Superior temporal gyrus (tissue), 1 donor: Measurements from ENCODE around the gene MAML3.

Source experiments
- DNase-seq: peaks from one replicate; pipeline ENCODE4 v3.0.0-alpha.2; 2016; ENCODE audit errors: extremely low spot score

Gene MAML3

DNA sequence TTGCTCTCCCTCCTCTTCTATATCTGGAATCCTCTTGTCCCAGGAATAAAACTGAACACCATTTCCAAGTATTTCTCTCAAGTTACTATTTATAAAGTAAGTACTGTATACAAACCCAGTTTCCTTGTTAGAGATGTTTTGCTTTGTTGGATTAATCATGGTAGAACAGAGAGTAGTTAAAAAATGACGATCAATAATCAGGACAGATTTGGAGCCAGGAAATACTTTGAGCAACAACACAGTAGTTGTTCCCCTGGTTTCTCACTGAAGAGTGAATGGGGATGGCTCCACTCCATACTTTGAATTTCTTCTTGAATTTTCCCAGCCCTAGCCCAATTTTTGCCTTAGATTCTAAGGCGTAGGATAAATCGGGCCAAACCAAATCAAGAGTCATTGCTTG lies 467.0 kb downstream of the MAML3 start:
- DNase-seq: no peak

DNA sequence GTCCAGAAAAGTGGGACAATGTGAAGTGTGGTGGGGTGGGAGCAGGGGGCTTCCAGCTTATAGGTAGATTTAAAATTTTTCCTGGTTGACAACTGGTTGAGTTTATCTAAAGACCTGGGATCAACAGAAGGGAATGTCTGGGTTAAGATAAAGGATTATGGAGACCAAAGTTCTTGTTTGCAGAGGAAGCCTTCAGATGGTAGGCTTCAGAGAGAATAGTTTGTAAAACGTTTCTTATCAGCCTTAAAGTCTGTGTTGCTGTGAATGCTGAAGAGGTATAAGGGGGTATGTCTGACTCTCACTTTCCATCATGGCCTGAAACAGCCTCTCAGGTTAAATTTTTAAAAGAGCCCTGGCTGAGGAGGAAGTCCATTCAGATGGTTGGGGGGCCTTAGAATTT lies 467.9 kb downstream of the MAML3 start:
- DNase-seq: no peak

DNA sequence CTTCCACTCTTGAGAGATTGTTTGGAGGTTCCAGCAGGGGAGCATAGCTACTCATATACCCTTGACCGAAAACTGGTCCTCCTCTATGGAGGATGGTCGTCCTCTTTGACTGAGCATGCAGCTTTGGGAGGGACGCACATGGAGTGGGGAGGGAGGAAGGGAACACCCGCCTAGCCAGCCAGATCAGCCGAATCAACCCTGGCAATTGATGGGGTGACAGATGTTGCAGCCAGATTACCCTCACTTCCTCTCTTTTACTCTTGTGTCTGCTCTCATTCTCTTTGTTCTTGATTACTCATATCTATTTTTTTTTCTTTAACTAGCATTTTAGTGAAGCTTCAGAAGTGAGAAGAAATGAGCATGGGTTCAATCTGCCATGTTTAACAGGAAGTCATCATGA lies 468.8 kb downstream of the MAML3 start:
- no peak for DNase-seq

DNA sequence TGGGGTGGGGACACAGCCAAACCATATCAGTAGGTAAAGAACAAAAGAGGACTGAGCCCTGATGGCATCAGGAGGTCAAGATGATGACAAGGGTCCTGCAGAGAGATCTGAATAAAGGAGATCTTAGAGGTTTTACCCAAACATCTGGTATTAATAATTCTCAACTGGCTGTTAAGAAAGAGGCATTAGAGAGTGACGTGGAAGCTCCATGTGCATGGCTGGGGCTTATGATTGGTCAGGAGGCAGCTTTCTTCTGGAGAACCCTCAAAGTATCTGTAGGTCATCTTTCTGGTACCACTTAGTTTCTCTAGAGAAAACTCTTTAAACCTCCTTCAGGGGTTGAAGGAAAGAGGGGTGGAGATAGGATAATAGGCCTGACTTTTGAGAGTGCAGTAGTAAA lies 469.6 kb downstream of the MAML3 start:
- DNase-seq: no peak

DNA sequence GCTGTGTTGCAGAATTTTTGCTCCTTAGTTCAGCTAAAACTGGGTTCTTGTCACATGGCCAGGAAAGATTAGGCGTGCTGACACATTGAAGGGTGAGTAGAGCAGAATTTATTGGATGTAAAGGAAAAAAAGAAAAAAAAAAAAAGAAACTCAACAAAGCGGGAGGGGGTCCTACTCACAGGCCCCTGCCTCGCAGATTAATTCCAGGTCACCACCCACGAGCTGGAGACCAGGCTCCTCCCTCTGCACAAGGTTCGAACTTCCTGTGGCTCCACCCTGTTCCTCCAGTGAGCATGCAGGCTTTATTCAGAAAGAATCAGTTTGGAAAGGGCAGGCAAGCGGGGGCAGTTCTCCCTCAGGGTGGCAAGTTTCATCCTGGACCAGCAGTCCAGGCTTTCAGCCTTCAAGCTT lies 471.2 kb downstream of the MAML3 start:
- DNase-seq: no peak

DNA sequence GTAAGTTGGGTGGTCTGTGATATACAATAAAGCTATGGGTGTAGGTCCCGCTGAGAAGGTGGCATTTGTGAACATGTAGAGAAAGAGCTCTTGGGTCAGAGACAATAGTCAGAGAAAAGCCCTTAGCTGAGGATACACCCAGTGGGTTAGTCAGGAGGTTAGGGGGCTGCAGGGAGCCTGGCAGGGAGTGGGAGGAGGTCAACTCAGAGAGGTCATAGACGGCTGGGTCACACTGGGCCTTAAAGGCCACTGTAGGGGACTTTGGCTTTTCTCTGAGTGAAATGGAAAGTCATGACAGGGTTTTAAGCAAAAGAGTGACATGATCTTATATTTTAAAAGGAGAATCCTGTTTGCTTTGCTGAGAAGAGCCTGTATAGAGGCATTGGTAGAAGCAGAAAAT lies 471.7 kb downstream of the MAML3 start:
- no peak for DNase-seq

DNA sequence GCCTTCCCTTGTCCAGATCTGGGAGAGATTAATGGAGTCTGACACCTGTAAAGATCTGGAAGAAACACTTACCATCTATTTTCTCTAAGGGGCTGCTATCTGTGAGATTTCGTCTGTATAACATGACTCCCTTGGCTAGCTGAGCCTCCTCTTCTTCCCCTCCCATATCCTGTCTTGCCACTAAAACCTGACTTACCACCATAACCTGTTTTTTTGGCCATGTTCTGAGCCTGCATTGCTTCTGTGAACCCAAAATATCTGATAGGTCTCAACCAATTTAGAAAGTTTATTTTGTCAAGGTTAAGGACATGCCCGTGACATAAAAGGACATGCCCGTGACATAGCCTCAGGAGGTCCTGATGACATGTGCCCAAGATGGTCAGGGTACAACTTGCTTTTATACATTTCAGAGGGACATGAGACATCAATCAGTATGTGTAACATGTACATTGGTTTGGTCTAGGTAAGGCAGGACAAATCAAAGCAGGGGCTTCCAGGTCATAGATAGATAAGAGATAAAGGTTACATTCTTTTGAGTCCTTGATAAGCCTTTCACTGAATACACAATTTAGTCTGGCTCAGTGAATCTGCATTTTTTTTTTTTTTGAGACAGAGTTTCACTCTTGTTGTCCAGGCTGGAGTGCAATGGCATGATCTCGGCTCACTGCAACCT lies 476.9 kb downstream of the MAML3 start:
- DNase-seq: no peak

DNA sequence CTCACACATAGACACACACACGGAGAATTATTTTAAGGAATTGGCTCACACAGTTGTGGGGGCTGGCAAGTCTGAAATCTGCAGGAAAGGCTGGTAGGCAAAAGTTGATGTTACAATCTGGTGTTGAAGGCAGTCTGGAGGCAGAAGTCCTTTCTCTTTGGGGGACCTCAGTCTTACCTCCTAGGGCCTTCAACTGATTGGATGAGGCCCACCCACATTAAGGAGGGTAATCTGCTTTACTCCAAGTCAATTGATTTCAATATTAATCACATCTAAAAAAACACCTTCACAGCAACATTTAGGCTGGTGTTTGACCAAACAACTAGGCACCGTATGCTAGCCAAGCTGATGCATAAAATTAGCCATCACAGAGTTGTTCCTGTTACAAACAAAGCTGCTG lies 477.6 kb downstream of the MAML3 start:
- peak; percentile 17 for DNase-seq

DNA sequence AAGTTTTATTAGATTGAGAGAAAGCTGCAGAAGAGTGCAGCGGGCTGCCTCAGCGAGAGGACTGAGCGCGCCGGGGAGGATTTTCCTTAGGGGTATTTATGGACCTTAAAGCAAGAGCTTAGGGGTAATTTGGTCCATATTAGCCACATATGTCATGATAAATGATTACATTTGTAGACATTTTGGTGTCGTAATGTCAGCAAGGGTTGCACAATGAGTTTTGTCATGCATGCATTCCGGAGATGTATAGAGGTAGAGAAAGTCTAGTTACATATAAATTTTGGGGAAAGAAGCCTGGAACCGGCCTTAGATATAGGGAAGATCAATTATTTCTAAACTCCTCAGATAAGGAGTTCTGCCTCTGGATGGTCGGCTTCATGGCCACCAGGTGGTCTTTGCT lies 478.3 kb downstream of the MAML3 start:
- no peak for DNase-seq

DNA sequence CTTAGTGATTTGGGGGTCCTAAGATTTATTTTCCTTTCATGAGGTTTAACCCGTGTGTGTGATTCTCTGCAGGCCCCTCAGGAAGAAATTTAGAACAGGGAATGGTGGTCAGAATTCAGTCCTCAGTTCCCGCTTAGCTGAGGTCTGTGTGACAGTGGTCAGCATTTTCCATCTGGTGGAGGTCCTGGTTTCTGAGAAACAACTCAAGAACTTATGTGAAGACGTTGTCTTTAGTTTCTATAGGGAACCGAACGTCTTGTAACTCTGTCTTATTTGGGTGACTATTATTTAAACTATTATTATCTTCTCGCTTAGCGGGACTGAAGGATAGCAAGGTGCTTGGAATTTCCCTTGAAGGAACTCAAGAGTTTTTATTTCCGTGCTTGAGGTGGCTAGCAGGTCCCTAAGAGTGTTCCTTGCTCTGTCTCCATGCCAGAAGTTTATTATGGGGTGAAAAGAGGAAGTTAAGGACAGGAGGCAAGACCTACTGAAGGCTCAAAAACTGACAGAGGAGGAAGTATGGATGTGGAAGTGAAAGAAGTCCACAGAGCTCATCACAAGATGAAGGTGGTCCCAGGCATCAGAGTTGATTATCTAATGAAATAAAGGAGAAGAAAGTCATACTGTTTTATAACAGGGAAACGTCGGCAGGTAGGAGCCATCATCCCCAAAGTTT lies 479.0 kb downstream of the MAML3 start:
- DNase-seq: peak; percentile 17

DNA sequence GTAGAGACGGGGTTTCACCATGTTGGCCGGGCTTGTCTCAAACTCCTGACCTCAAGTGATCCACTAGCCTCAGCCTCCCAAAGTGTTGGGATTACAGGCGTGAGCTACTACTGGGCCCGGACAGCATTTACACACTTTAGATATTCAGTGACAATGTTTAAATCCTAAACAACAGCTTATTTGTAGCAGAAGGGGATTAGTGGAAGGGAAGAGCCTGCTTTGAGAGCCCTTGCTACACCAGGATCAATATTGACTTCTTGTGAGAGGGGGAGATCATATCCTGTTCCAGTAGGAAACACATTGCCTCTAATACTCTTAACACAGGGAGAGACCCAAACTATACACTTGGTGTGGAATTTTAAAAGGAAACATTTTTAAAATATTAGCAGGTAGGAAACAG lies 481.3 kb downstream of the MAML3 start:
- no peak for DNase-seq

DNA sequence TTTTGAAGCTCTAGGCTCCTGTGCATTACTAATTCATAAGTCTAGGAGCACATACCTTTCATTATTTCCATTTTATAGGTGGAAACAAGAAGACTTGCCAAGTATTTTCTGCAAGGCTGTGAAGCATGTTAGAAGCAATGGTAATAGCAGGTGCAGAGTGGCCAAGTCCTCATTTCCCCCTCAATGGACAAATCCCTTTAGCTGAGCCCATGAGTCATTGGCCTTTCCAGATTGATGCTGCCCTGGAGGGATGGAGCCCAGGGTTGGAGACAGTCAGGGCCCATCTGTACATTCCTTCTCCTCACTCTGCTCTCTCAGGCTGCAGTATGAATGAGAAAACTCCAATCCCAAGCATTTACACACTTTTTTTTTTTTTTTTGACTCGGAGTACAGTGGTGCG lies 481.8 kb downstream of the MAML3 start:
- DNase-seq: no peak

DNA sequence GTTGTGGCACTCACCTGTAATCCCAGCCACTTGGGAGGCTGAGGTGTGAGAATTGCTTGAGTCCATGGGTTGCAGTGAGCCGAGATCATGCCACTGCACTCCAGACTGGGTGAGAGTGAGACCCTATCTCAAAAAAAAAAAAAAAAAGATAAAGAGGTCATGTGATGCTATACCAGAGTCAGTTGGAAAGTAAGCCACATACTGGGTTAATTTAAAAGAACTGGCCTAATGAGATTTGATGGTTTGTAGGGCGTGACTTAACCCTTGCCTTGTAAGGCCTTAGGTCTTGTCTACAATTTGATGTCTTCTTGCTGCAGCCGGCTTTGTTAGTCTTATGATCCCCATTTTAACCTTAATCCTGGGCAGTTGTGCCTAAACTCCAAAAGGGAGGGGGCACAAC lies 483.2 kb downstream of the MAML3 start:
- DNase-seq: no peak

DNA sequence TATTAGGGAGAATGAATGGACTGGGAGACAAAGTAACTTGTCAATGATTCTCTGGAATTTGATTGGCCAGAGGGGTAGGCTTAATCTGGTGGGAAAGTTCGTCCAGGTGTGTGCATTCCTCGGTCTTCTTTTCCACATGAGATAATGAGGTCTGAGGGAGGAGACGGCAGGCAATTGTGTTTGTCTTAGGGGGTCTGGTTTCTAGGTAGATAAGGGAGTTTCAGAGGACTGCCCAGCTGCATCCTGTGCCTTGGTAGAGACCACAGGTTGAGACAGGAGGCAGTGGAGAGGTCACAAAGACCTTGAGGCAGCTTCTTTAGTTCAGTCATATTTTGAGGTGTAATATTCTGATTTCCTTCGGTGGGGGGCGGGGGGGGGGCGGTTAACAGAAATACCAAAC lies 484.1 kb downstream of the MAML3 start:
- DNase-seq: no peak

DNA sequence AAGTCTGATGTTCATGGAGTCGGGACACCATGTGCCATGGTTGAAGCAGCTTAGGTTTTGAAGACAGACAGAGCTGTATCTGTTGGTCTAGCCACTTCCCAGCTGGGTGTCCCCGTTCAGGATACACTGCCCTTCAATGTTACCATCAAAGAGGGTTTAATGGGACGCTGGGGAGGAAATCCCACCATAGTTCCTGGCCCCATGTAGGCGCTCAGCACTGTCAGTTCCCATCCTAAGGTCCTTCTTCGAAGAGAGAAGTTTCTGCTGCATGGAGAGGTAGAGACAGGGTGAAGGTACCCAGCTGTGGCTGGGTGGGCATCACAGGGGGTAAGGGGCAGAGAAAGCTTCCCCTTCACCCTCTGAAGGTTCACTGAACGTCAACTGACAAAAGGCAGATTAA lies 484.6 kb downstream of the MAML3 start:
- DNase-seq: no peak

DNA sequence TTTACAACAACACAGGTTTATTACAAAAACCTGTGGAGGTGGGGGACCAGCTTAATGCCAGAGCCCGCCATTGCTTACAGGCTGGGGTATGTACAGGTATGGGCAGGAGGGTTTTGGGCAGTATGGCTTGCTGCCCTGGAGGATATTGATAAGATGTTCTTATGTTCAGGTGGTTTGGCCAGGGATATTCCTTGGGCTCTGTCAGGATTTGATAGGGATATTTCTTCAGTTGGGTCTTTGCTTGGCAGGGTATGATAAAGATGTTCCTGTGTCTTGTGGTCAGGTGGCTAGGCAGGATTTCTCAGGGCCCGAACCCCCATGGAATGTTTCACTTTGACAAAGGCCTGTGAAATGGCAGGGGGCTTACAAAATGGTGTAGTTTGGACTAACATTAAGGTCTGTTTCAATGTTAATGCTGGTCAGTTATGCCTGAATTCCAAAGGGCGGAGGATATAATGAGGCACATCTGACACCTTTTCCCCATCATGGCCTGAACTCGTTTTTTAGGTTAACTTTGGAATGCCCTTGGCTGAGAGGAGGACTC lies 485.3 kb downstream of the MAML3 start:
- no peak for DNase-seq

DNA sequence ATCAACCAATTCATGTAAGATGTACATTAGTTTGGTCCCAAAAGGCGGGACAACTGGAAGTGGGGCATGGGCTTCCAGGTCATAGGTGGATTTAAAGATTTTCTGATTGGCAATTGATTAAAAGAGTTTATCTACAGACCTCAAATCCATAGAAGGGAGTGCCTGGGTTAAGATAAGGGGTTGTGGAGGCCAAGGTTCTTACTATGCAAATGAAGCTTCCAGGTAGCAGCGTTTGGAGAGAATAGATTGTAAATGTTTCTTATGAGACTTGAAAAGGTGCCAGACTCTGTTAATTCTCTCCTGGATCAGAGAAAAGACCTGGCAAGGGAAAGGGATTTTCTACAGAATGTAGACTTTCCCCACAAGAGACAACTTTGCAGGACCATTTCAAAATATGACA lies 485.9 kb downstream of the MAML3 start:
- DNase-seq: no peak
